HEK293 (cell line): ENCODE data around the gene HPS4.
A peak's percentile ranks its signal among the peaks of the same experiment; 100 is the strongest.

ENCODE experiments used
- GFI1B ChIP-seq: fragments of 450-650 bp; formaldehyde crosslinking; IDR thresholded peaks from 2 replicates; pipeline ENCODE4 v1.5.1; 2016; ENCODE audit warnings: missing biosample characterization, missing genetic modification characterization
- GLI2 ChIP-seq: fragments of 450-650 bp; formaldehyde crosslinking; IDR thresholded peaks from 2 replicates; pipeline ENCODE4; 2017; ENCODE audit warnings: missing biosample characterization, missing genetic modification characterization, low read depth, borderline replicate concordance
- GLIS2 ChIP-seq: fragments of 450-650 bp; formaldehyde crosslinking; IDR thresholded peaks from 2 replicates; pipeline ENCODE4 v1.5.1; 2016; ENCODE audit warnings: missing biosample characterization, missing genetic modification characterization
- INSM2 ChIP-seq: fragments of 450-650 bp; formaldehyde crosslinking; IDR thresholded peaks from 2 replicates; pipeline ENCODE4 v1.5.1; 2016; ENCODE audit warnings: missing biosample characterization, missing genetic modification characterization
- RBAK ChIP-seq: fragments of 450-650 bp; formaldehyde crosslinking; IDR thresholded peaks from 2 replicates; pipeline ENCODE4 v1.5.1; 2016; ENCODE audit warnings: missing biosample characterization, missing genetic modification characterization
- SALL2 ChIP-seq: fragments of 450-650 bp; formaldehyde crosslinking; IDR thresholded peaks from 2 replicates; pipeline ENCODE4 v1.5.0; 2017; ENCODE audit warnings: missing biosample characterization, mild to moderate bottlenecking, missing genetic modification characterization, borderline replicate concordance
- ZNF184 ChIP-seq: fragments of 450-650 bp; IDR thresholded peaks from 2 replicates; pipeline ENCODE4 v1.5.1; 2018; ENCODE audit warnings: missing biosample characterization, mild to moderate bottlenecking, missing genetic modification characterization
- ZNF2 ChIP-seq: fragments of 450-650 bp; formaldehyde crosslinking; IDR thresholded peaks from 2 replicates; pipeline ENCODE4 v1.5.1; 2016; ENCODE audit warnings: missing biosample characterization, missing genetic modification characterization
- ZNF202 ChIP-seq: fragments of 450-650 bp; formaldehyde crosslinking; IDR thresholded peaks from 2 replicates; pipeline ENCODE4 v1.5.1; 2016; ENCODE audit warnings: missing biosample characterization, missing genetic modification characterization, borderline replicate concordance
- ZNF223 ChIP-seq: fragments of 450-650 bp; formaldehyde crosslinking; IDR thresholded peaks from 2 replicates; pipeline ENCODE4 v1.5.1; 2016; ENCODE audit warnings: missing biosample characterization, missing genetic modification characterization
- ZNF26 ChIP-seq: fragments of 450-650 bp; formaldehyde crosslinking; IDR thresholded peaks from 2 replicates; pipeline ENCODE4 v1.5.1; 2016; ENCODE audit warnings: missing biosample characterization, missing genetic modification characterization
- ZNF350 ChIP-seq: fragments of 450-650 bp; formaldehyde crosslinking; IDR thresholded peaks from 2 replicates; pipeline ENCODE4 v1.5.0; 2017; ENCODE audit warnings: missing biosample characterization, mild to moderate bottlenecking, missing genetic modification characterization
- ZNF530 ChIP-seq: fragments of 450-650 bp; formaldehyde crosslinking; IDR thresholded peaks from 2 replicates; pipeline ENCODE4 v1.5.1; 2016; ENCODE audit warnings: low read depth, missing biosample characterization, missing genetic modification characterization
- ZNF596 ChIP-seq: fragments of 450-650 bp; IDR thresholded peaks from 2 replicates; pipeline ENCODE4 v1.5.0; 2018; ENCODE audit warnings: missing biosample characterization, mild to moderate bottlenecking, missing genetic modification characterization, moderate library complexity
- ZNF600 ChIP-seq: fragments of 450-650 bp; formaldehyde crosslinking; IDR thresholded peaks from 2 replicates; pipeline ENCODE4 v1.5.1; 2016; ENCODE audit warnings: missing biosample characterization, missing genetic modification characterization
- ZNF610 ChIP-seq: fragments of 450-650 bp; formaldehyde crosslinking; IDR thresholded peaks from 2 replicates; pipeline ENCODE4 v1.5.1; 2016; ENCODE audit warnings: missing biosample characterization, missing genetic modification characterization, borderline replicate concordance
- ZNF623 ChIP-seq: fragments of 450-650 bp; formaldehyde crosslinking; IDR thresholded peaks from 2 replicates; pipeline ENCODE4 v1.5.1; 2016; ENCODE audit warnings: missing biosample characterization, missing genetic modification characterization
- ZNF670 ChIP-seq: fragments of 450-650 bp; formaldehyde crosslinking; IDR thresholded peaks from 2 replicates; pipeline ENCODE4 v1.5.1; 2016; ENCODE audit warnings: missing biosample characterization, missing genetic modification characterization, low read depth
- ZNF830 ChIP-seq: fragments of 450-650 bp; IDR thresholded peaks from 2 replicates; pipeline ENCODE4 v1.5.0; 2018; ENCODE audit warnings: missing biosample characterization, missing genetic modification characterization, low read depth, mild to moderate bottlenecking, moderate library complexity
- ZNF837 ChIP-seq: fragments of 450-650 bp; formaldehyde crosslinking; IDR thresholded peaks from 2 replicates; pipeline ENCODE4 v1.5.1; 2016; ENCODE audit warnings: missing biosample characterization, missing genetic modification characterization
- ZSCAN16 ChIP-seq: fragments of 450-650 bp; formaldehyde crosslinking; IDR thresholded peaks from 2 replicates; pipeline ENCODE4 v1.5.1; 2016; ENCODE audit warnings: missing biosample characterization, missing genetic modification characterization
- ZSCAN23 ChIP-seq: fragments of 450-650 bp; formaldehyde crosslinking; IDR thresholded peaks from 2 replicates; pipeline ENCODE4 v1.5.1; 2016; ENCODE audit warnings: missing biosample characterization, missing genetic modification characterization
- TF ChIP-seq, protein P1 (sequence below): fragments of 450-650 bp; formaldehyde crosslinking; IDR thresholded peaks from 2 replicates; pipeline ENCODE4 v1.5.1; 2016; ENCODE audit warnings: missing biosample characterization, missing genetic modification characterization
- TF ChIP-seq, protein P2 (sequence below): fragments of 450-650 bp; formaldehyde crosslinking; IDR thresholded peaks from 2 replicates; pipeline ENCODE4 v1.5.1; 2016; ENCODE audit warnings: missing biosample characterization, missing genetic modification characterization, borderline replicate concordance
- TF ChIP-seq, protein P3 (sequence below): fragments of 450-650 bp; IDR thresholded peaks from 2 replicates; pipeline ENCODE4 v1.5.1; 2018; ENCODE audit warnings: missing biosample characterization, missing genetic modification characterization
- TF ChIP-seq, protein P4 (sequence below): fragments of 450-650 bp; formaldehyde crosslinking; IDR thresholded peaks from 2 replicates; pipeline ENCODE4 v1.5.1; 2016; ENCODE audit warnings: missing biosample characterization, missing genetic modification characterization

The HPS4 gene

DNA sequence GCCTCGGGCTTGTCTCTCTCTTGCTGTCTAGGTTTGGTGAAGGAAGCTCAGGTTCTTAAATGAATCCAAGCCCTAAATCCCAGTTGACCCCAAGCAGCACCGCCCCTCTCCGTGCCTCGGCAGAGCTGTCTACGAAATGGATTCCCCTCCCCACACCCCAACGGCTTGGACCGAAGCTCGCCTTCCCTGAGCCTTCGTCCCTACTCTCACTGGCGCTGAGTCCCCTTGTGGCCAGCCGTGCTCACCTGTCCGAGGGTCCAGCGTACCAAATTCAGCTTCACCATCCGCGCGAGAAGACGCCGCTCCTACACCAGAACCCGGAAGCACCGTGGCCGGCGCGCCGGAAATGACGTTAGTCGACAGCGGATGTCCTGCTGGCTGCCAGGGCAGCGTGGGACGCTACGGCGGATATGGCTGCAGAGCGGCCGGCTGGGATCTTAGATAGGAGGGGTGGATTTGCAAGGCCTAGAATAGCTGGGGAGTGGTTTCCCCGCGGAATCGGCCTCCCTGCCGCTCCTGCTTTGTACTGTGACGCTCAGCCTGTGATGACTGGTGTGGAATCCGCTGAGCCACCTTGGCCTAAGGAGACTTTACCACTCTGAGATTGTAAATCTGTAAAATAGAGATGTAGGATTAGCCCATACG is 28.7 kb upstream of the HPS4 start, which contains the start of gene TFIP11 (continued):
- TF ChIP-seq ZNF350 (no peak), ZNF223 (tag by site-specific recombination) (no peak), ZNF596 (no peak), GLI2 (no peak), ZNF830 (tag by site-specific recombination) (no peak), SALL2 (tag by site-specific recombination) (no peak), GLIS2 (no peak), ZNF670 (tag by site-specific recombination) (no peak), INSM2 (tag by site-specific recombination) (no peak), ZSCAN23 (tag by site-specific recombination) (no peak), ZNF837 (tag by site-specific recombination) (no peak), ZSCAN16 (tag by site-specific recombination) (no peak), RBAK (tag by site-specific recombination) (no peak), GFI1B (tag by site-specific recombination) (no peak), ZNF2 (peak; percentile 35; the same call in 1 of the 2 replicates), ZNF184 (tag by site-specific recombination) (no peak), ZNF202 (tag by site-specific recombination) (no peak), ZNF610 (tag by site-specific recombination) (peak; percentile 91), ZNF600 (peak; percentile 70), ZNF26 (tag by site-specific recombination) (no peak), ZNF623 (no peak), ZNF530 (tag by site-specific recombination) (no peak)
- TF ChIP-seq, protein P1, sequence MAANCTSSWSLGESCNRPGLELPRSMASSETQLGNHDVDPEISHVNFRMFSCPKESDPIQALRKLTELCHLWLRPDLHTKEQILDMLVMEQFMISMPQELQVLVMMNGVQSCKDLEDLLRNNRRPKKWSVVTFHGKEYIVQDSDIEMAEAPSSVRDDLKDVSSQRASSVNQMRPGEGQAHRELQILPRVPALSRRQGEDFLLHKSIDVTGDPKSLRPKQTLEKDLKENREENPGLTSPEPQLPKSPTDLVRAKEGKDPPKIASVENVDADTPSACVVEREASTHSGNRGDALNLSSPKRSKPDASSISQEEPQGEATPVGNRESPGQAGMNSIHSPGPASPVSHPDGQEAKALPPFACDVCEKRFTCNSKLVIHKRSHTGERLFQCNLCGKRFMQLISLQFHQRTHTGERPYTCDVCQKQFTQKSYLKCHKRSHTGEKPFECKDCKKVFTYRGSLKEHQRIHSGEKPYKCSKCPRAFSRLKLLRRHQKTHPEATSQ, result no peak
- TF ChIP-seq, protein P2, sequence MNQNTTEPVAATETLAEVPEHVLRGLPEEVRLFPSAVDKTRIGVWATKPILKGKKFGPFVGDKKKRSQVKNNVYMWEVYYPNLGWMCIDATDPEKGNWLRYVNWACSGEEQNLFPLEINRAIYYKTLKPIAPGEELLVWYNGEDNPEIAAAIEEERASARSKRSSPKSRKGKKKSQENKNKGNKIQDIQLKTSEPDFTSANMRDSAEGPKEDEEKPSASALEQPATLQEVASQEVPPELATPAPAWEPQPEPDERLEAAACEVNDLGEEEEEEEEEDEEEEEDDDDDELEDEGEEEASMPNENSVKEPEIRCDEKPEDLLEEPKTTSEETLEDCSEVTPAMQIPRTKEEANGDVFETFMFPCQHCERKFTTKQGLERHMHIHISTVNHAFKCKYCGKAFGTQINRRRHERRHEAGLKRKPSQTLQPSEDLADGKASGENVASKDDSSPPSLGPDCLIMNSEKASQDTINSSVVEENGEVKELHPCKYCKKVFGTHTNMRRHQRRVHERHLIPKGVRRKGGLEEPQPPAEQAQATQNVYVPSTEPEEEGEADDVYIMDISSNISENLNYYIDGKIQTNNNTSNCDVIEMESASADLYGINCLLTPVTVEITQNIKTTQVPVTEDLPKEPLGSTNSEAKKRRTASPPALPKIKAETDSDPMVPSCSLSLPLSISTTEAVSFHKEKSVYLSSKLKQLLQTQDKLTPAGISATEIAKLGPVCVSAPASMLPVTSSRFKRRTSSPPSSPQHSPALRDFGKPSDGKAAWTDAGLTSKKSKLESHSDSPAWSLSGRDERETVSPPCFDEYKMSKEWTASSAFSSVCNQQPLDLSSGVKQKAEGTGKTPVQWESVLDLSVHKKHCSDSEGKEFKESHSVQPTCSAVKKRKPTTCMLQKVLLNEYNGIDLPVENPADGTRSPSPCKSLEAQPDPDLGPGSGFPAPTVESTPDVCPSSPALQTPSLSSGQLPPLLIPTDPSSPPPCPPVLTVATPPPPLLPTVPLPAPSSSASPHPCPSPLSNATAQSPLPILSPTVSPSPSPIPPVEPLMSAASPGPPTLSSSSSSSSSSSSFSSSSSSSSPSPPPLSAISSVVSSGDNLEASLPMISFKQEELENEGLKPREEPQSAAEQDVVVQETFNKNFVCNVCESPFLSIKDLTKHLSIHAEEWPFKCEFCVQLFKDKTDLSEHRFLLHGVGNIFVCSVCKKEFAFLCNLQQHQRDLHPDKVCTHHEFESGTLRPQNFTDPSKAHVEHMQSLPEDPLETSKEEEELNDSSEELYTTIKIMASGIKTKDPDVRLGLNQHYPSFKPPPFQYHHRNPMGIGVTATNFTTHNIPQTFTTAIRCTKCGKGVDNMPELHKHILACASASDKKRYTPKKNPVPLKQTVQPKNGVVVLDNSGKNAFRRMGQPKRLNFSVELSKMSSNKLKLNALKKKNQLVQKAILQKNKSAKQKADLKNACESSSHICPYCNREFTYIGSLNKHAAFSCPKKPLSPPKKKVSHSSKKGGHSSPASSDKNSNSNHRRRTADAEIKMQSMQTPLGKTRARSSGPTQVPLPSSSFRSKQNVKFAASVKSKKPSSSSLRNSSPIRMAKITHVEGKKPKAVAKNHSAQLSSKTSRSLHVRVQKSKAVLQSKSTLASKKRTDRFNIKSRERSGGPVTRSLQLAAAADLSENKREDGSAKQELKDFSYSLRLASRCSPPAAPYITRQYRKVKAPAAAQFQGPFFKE, result no peak
- TF ChIP-seq, protein P3, sequence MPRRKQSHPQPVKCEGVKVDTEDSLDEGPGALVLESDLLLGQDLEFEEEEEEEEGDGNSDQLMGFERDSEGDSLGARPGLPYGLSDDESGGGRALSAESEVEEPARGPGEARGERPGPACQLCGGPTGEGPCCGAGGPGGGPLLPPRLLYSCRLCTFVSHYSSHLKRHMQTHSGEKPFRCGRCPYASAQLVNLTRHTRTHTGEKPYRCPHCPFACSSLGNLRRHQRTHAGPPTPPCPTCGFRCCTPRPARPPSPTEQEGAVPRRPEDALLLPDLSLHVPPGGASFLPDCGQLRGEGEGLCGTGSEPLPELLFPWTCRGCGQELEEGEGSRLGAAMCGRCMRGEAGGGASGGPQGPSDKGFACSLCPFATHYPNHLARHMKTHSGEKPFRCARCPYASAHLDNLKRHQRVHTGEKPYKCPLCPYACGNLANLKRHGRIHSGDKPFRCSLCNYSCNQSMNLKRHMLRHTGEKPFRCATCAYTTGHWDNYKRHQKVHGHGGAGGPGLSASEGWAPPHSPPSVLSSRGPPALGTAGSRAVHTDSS, result no peak
- TF ChIP-seq, protein P4, sequence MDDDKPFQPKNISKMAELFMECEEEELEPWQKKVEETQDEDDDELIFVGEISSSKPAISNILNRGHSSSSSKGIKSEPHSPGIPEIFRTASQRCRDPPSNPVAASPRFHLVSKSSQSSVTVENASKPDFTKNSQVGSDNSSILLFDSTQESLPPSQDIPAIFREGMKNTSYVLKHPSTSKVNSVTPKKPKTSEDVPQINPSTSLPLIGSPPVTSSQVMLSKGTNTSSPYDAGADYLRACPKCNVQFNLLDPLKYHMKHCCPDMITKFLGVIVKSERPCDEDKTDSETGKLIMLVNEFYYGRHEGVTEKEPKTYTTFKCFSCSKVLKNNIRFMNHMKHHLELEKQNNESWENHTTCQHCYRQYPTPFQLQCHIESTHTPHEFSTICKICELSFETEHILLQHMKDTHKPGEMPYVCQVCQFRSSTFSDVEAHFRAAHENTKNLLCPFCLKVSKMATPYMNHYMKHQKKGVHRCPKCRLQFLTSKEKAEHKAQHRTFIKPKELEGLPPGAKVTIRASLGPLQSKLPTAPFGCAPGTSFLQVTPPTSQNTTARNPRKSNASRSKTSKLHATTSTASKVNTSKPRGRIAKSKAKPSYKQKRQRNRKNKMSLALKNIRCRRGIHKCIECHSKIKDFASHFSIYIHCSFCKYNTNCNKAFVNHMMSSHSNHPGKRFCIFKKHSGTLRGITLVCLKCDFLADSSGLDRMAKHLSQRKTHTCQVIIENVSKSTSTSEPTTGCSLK (tag by site-specific recombination), result no peak
